HEK293 (cell line): Measurements from ENCODE around the gene TGOLN2.

Experiments
- AEBP2 ChIP-seq: fragments of 450-650 bp; formaldehyde crosslinking; IDR thresholded peaks from 2 replicates; pipeline ENCODE4 v1.5.1; 2016; ENCODE audit warnings: missing biosample characterization, missing genetic modification characterization, borderline replicate concordance
- FEZF1 ChIP-seq: fragments of 450-650 bp; formaldehyde crosslinking; IDR thresholded peaks from 2 replicates; pipeline ENCODE4 v1.5.1; 2016; ENCODE audit warnings: missing biosample characterization, missing genetic modification characterization
- HOXC10 ChIP-seq: sonication (generic); formaldehyde crosslinking; IDR thresholded peaks from 2 replicates; pipeline ENCODE4 v1.8.1; 2023; ENCODE audit warnings: mild to moderate bottlenecking, missing genetic modification reagents
- SCRT1 ChIP-seq: fragments of 450-650 bp; formaldehyde crosslinking; IDR thresholded peaks from 2 replicates; pipeline ENCODE4 v1.5.1; 2016; ENCODE audit warnings: missing biosample characterization, missing genetic modification characterization, borderline replicate concordance
- SCRT2 ChIP-seq: fragments of 450-650 bp; formaldehyde crosslinking; IDR thresholded peaks from 2 replicates; pipeline ENCODE4 v1.5.1; 2016; ENCODE audit warnings: missing biosample characterization, missing genetic modification characterization
- TRIM28 ChIP-seq: IDR thresholded peaks from 2 replicates; pipeline ENCODE4 v1.6.1; 2011; ENCODE audit warnings: low read length, control low read depth, borderline replicate concordance
- ZBTB21 ChIP-seq: fragments of 450-650 bp; formaldehyde crosslinking; IDR thresholded peaks from 2 replicates; pipeline ENCODE4 v1.5.1; 2017; ENCODE audit warnings: missing biosample characterization, missing genetic modification characterization
- ZBTB8A ChIP-seq: fragments of 450-650 bp; formaldehyde crosslinking; IDR thresholded peaks from 2 replicates; pipeline ENCODE4 v1.5.1; 2016; ENCODE audit warnings: missing biosample characterization, missing genetic modification characterization
- ZNF133 ChIP-seq: fragments of 450-650 bp; formaldehyde crosslinking; IDR thresholded peaks from 2 replicates; pipeline ENCODE4 v1.5.1; 2016; ENCODE audit warnings: missing biosample characterization, missing genetic modification characterization
- ZNF140 ChIP-seq: fragments of 450-650 bp; formaldehyde crosslinking; IDR thresholded peaks from 2 replicates; pipeline ENCODE4 v1.5.1; 2016; ENCODE audit warnings: missing biosample characterization, missing genetic modification characterization
- ZNF148 ChIP-seq: fragments of 450-650 bp; formaldehyde crosslinking; IDR thresholded peaks from 2 replicates; pipeline ENCODE4 v1.5.0; 2017; ENCODE audit warnings: missing biosample characterization, missing genetic modification characterization, borderline replicate concordance
- ZNF157 ChIP-seq: fragments of 450-650 bp; formaldehyde crosslinking; IDR thresholded peaks from 2 replicates; pipeline ENCODE4 v1.5.1; 2016; ENCODE audit warnings: missing biosample characterization, missing genetic modification characterization
- ZNF169 ChIP-seq: fragments of 450-650 bp; formaldehyde crosslinking; IDR thresholded peaks from 2 replicates; pipeline ENCODE4 v1.5.1; 2016; ENCODE audit warnings: missing biosample characterization, missing genetic modification characterization
- ZNF184 ChIP-seq: fragments of 450-650 bp; IDR thresholded peaks from 2 replicates; pipeline ENCODE4 v1.5.1; 2018; ENCODE audit warnings: missing biosample characterization, mild to moderate bottlenecking, missing genetic modification characterization
- ZNF19 ChIP-seq: fragments of 450-650 bp; formaldehyde crosslinking; IDR thresholded peaks from 2 replicates; pipeline ENCODE4; 2016; ENCODE audit warnings: missing biosample characterization, missing genetic modification characterization, low read depth
- ZNF211 ChIP-seq: fragments of 450-650 bp; formaldehyde crosslinking; IDR thresholded peaks from 2 replicates; pipeline ENCODE4 v1.5.1; 2016; ENCODE audit warnings: low read depth, missing biosample characterization, missing genetic modification characterization
- ZNF221 ChIP-seq: fragments of 450-650 bp; formaldehyde crosslinking; IDR thresholded peaks from 2 replicates; pipeline ENCODE4 v1.5.1; 2017; ENCODE audit warnings: missing biosample characterization, missing genetic modification characterization, borderline replicate concordance
- ZNF223 ChIP-seq: fragments of 450-650 bp; formaldehyde crosslinking; IDR thresholded peaks from 2 replicates; pipeline ENCODE4 v1.5.1; 2016; ENCODE audit warnings: missing biosample characterization, missing genetic modification characterization
- ZNF248 ChIP-seq: fragments of 450-650 bp; formaldehyde crosslinking; IDR thresholded peaks from 2 replicates; pipeline ENCODE4 v1.5.1; 2017; ENCODE audit warnings: missing biosample characterization, missing genetic modification characterization
- ZNF311 ChIP-seq: fragments of 450-650 bp; formaldehyde crosslinking; IDR thresholded peaks from 2 replicates; pipeline ENCODE4 v1.5.1; 2017; ENCODE audit warnings: missing biosample characterization, missing genetic modification characterization, borderline replicate concordance
- ZNF335 ChIP-seq: fragments of 450-650 bp; formaldehyde crosslinking; conservative IDR thresholded peaks from 2 replicates; pipeline ENCODE4 v1.5.1; 2016; ENCODE audit warnings: missing biosample characterization, missing genetic modification characterization
- ZNF423 ChIP-seq: fragments of 450-650 bp; formaldehyde crosslinking; IDR thresholded peaks from 2 replicates; pipeline ENCODE4 v1.5.1; 2016; ENCODE audit warnings: missing biosample characterization, missing genetic modification characterization
- ZNF473 ChIP-seq: fragments of 450-650 bp; formaldehyde crosslinking; IDR thresholded peaks from 2 replicates; pipeline ENCODE4 v1.5.1; 2017; ENCODE audit warnings: missing biosample characterization, missing genetic modification characterization
- ZNF488 ChIP-seq: fragments of 450-650 bp; formaldehyde crosslinking; IDR thresholded peaks from 2 replicates; pipeline ENCODE4 v1.5.1; 2016; ENCODE audit warnings: missing biosample characterization, missing genetic modification characterization
- ZNF529 ChIP-seq: fragments of 450-650 bp; formaldehyde crosslinking; IDR thresholded peaks from 2 replicates; pipeline ENCODE4 v1.5.1; 2017; ENCODE audit warnings: missing genetic modification characterization, missing biosample characterization; ENCODE audit not compliant: insufficient replicate concordance
- ZNF585B ChIP-seq: fragments of 450-650 bp; formaldehyde crosslinking; IDR thresholded peaks from 2 replicates; pipeline ENCODE4 v1.5.1; 2016; ENCODE audit warnings: missing biosample characterization, missing genetic modification characterization
- ZNF624 ChIP-seq: fragments of 450-650 bp; formaldehyde crosslinking; IDR thresholded peaks from 2 replicates; pipeline ENCODE4 v1.5.1; 2017; ENCODE audit warnings: missing biosample characterization, missing genetic modification characterization
- ZNF670 ChIP-seq: fragments of 450-650 bp; formaldehyde crosslinking; IDR thresholded peaks from 2 replicates; pipeline ENCODE4 v1.5.1; 2016; ENCODE audit warnings: missing biosample characterization, missing genetic modification characterization, low read depth
- ZNF791 ChIP-seq: fragments of 450-650 bp; formaldehyde crosslinking; IDR thresholded peaks from 2 replicates; pipeline ENCODE4 v1.5.1; 2016; ENCODE audit warnings: missing biosample characterization, missing genetic modification characterization
- ZNF830 ChIP-seq: fragments of 450-650 bp; IDR thresholded peaks from 2 replicates; pipeline ENCODE4 v1.5.0; 2018; ENCODE audit warnings: missing biosample characterization, missing genetic modification characterization, low read depth, mild to moderate bottlenecking, moderate library complexity
- ZNF843 ChIP-seq: fragments of 450-650 bp; formaldehyde crosslinking; IDR thresholded peaks from 2 replicates; pipeline ENCODE4 v1.5.1; 2016; ENCODE audit warnings: missing biosample characterization, missing genetic modification characterization
- ZSCAN16 ChIP-seq: fragments of 450-650 bp; formaldehyde crosslinking; IDR thresholded peaks from 2 replicates; pipeline ENCODE4 v1.5.1; 2016; ENCODE audit warnings: missing biosample characterization, missing genetic modification characterization
- TF ChIP-seq, protein P1 (sequence below): fragments of 450-650 bp; formaldehyde crosslinking; IDR thresholded peaks from 2 replicates; pipeline ENCODE4 v1.5.1; 2016; ENCODE audit warnings: missing biosample characterization, missing genetic modification characterization
- TF ChIP-seq, protein P2 (sequence below): fragments of 450-650 bp; formaldehyde crosslinking; IDR thresholded peaks from 2 replicates; pipeline ENCODE4 v1.5.1; 2016; ENCODE audit warnings: missing biosample characterization, missing genetic modification characterization

The TGOLN2 gene

GRCh38 chr2:85327822-85328617 is at the start of gene TGOLN2 (continued):
- TF ChIP-seq AEBP2 (tag by site-specific recombination) (no peak), ZNF670 (tag by site-specific recombination) (no peak), ZNF169 (tag by site-specific recombination) (no peak), ZNF211 (tag by site-specific recombination) (no peak), ZNF830 (tag by site-specific recombination) (no peak), ZNF624 (no peak), ZNF585B (tag by site-specific recombination) (no peak), ZNF148 (tag by site-specific recombination) (no peak), ZSCAN16 (tag by site-specific recombination) (no peak; the same call in 1 of the 2 replicates), ZNF133 (tag by site-specific recombination) (no peak), ZNF184 (no peak), SCRT2 (tag by site-specific recombination) (peak; percentile 34), ZNF423 (tag by site-specific recombination) (no peak), ZNF223 (tag by site-specific recombination) (no peak), ZNF488 (tag by site-specific recombination) (no peak), ZNF221 (tag by site-specific recombination) (peak; percentile 34; the same call in 1 of the 2 replicates), ZNF473 (no peak), ZNF311 (tag by site-specific recombination) (no peak), ZNF19 (tag by site-specific recombination) (no peak), ZBTB21 (tag by site-specific recombination) (no peak; the same call in 1 of the 2 replicates), ZNF140 (no peak), ZNF157 (tag by site-specific recombination) (no peak), ZBTB8A (tag by site-specific recombination) (no peak), TRIM28 (peak; percentile 79; the same call in 1 of the 2 replicates), ZNF843 (tag by site-specific recombination) (peak; percentile 71; the same call in 1 of the 2 replicates), SCRT1 (tag by site-specific recombination) (no peak), HOXC10 (no peak), ZNF335 (peak; percentile 97), ZNF529 (tag by site-specific recombination) (no peak), ZNF248 (tag by site-specific recombination) (no peak), ZNF791 (tag by site-specific recombination) (no peak), FEZF1 (tag by site-specific recombination) (no peak)
- TF ChIP-seq, protein P1, sequence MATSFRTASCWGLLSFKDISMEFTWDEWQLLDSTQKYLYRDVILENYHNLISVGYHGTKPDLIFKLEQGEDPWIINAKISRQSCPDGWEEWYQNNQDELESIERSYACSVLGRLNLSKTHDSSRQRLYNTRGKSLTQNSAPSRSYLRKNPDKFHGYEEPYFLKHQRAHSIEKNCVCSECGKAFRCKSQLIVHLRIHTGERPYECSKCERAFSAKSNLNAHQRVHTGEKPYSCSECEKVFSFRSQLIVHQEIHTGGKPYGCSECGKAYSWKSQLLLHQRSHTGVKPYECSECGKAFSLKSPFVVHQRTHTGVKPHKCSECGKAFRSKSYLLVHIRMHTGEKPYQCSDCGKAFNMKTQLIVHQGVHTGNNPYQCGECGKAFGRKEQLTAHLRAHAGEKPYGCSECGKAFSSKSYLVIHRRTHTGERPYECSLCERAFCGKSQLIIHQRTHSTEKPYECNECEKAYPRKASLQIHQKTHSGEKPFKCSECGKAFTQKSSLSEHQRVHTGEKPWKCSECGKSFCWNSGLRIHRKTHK (tag by site-specific recombination): no peak
- TF ChIP-seq, protein P2, sequence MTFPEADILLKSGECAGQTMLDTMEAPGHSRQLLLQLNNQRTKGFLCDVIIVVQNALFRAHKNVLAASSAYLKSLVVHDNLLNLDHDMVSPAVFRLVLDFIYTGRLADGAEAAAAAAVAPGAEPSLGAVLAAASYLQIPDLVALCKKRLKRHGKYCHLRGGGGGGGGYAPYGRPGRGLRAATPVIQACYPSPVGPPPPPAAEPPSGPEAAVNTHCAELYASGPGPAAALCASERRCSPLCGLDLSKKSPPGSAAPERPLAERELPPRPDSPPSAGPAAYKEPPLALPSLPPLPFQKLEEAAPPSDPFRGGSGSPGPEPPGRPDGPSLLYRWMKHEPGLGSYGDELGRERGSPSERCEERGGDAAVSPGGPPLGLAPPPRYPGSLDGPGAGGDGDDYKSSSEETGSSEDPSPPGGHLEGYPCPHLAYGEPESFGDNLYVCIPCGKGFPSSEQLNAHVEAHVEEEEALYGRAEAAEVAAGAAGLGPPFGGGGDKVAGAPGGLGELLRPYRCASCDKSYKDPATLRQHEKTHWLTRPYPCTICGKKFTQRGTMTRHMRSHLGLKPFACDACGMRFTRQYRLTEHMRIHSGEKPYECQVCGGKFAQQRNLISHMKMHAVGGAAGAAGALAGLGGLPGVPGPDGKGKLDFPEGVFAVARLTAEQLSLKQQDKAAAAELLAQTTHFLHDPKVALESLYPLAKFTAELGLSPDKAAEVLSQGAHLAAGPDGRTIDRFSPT (tag by site-specific recombination): no peak
